Measurements from ENCODE around the gene SNX17. TPM values are rescaled to one million over a fixed set of nuclear protein-coding genes. Genes with fewer than 3 reads are reported as not detected.

The SNX17 gene
- total and polyA plus RNA-seq, 2 of the 13 experiments (the other 11 are each of a cell fraction or from before 2014, with no cell fraction given) = 75.0 to 109 TPM

GRCh38 chr2:27408601-27409320, 38.3 kb downstream of the SNX17 start (continued):
- TF ChIP-seq ARID4A (CRISPR knock-in tag; IDR thresholded peaks at IDR 0.05; ENCODE audit: borderline replicate concordance) = no peak
- TF ChIP-seq SRY (CRISPR knock-in tag; IDR thresholded peaks at IDR 0.05) = 0 out of 2 replicates have a peak, but pooled peaks have one; percentile 4
- TF ChIP-seq CBX2 (IDR thresholded peaks at IDR 0.05; ENCODE audit: low read depth, low read length) = no peak
- no peak for TF ChIP-seq CBX2 (CRISPR knock-in tag; IDR thresholded peaks at IDR 0.05; ENCODE audit: low read depth)
- no peak for TF ChIP-seq FOXK2 (IDR thresholded peaks at IDR 0.05)
- no peak for TF ChIP-seq ZHX2 (IDR thresholded peaks at IDR 0.05; ENCODE audit: low read depth)
- TF ChIP-seq ZHX2 (CRISPR knock-in tag; IDR thresholded peaks at IDR 0.05; ENCODE audit: borderline replicate concordance) = no peak
- TF ChIP-seq ZBTB21 (CRISPR knock-in tag; IDR thresholded peaks at IDR 0.05) = no peak
- no peak for TF ChIP-seq NFKB2 (CRISPR knock-in tag; IDR thresholded peaks at IDR 0.05; ENCODE audit: borderline replicate concordance)
- TF ChIP-seq KLF9 (CRISPR knock-in tag; IDR thresholded peaks at IDR 0.05; ENCODE audit: low read depth) = no peak
- no peak for TF ChIP-seq NPAS2 (CRISPR knock-in tag; IDR thresholded peaks at IDR 0.05; ENCODE audit: borderline replicate concordance)
- no peak for TF ChIP-seq SP5 (CRISPR knock-in tag; IDR thresholded peaks at IDR 0.05; ENCODE audit: borderline replicate concordance, low read depth)
- TF ChIP-seq ZNF816 (CRISPR knock-in tag; IDR thresholded peaks at IDR 0.05; ENCODE audit: borderline replicate concordance) = no peak
- TF ChIP-seq DMTF1 (CRISPR knock-in tag; IDR thresholded peaks at IDR 0.05) = no peak
- no peak for TF ChIP-seq TOPORS (CRISPR knock-in tag; IDR thresholded peaks at IDR 0.05)
- TF ChIP-seq ZNF34 (CRISPR knock-in tag; IDR thresholded peaks at IDR 0.05; ENCODE audit: borderline replicate concordance) = no peak
- TF ChIP-seq ZNF780A (CRISPR knock-in tag; IDR thresholded peaks at IDR 0.05) = no peak
- TF ChIP-seq GZF1 (CRISPR knock-in tag; IDR thresholded peaks at IDR 0.05) = no peak
- no peak for TF ChIP-seq TMF1 (CRISPR knock-in tag; IDR thresholded peaks at IDR 0.05; ENCODE audit: low read depth)

All from HepG2 (cell line).